ENCODE measurements around the gene EXOC7. TPM values are rescaled to one million over a fixed set of nuclear protein-coding genes. Genes with fewer than 3 reads are reported as not detected.
A peak's percentile ranks its signal among the peaks of the same experiment; 100 is the strongest.
"Not testable (repeated sequence)": the region's sequence is repeated elsewhere in the genome, so short reads cannot be mapped to it uniquely, and the experiment has no call there.

The EXOC7 gene
- total RNA-seq, 4 donors from 2014 or later, result 113 to 160 (median 134) TPM

GRCh38 chr17:76080768-76081287, 22.8 kb downstream of the EXOC7 start:
- peak in 1 of 3 donors; percentile 46 for DNase-seq
- Histone ChIP-seq H3K4me3 (no peak overlapping the region), H3K4me1 (peaks cover 0 to 25% (median 8%) of the 10 kb centered on the region in 4 donors), H3K36me3 (peaks cover 0 to 36% (median 0%) of the 10 kb centered on the region in 3 donors), H3K27me3 (peaks cover 0 to 27% of the 10 kb centered on the region in 2 donors), H3K27ac (no peak overlapping the region), H3K9me3 (no peaks in the 10 kb centered on the region)
- no peak for TF ChIP-seq CTCF (IDR thresholded peaks at IDR 0.05)

GRCh38 chr17:76079956-76080767, 23.4 kb downstream of the EXOC7 start:
- peaks cover 0 to 32% (median 10%) of the 10 kb centered on the region in 4 donors for H3K4me1 ChIP-seq
- peaks cover 0 to 34% of the 10 kb centered on the region in 2 donors for H3K27me3 ChIP-seq
- peaks cover 0 to 29% (median 0%) of the 10 kb centered on the region in 3 donors for H3K36me3 ChIP-seq
- DNase-seq, result peak in 1 of 3 donors; percentile 48
- H3K27ac ChIP-seq, result no peak overlapping the region
- H3K9me3 ChIP-seq, result no peaks in the 10 kb centered on the region
- no peak for TF ChIP-seq CTCF (IDR thresholded peaks at IDR 0.05)
- no peak for TF ChIP-seq POLR2A (IDR thresholded peaks at IDR 0.05)
- H3K4me3 ChIP-seq, result no peak overlapping the region

- no peak for DNase-seq
- H3K4me1 ChIP-seq, result peaks cover 0 to 38% (median 12%) of the 10 kb centered on the region in 4 donors
- H3K4me3 ChIP-seq, result no peak overlapping the region
- no peak overlapping the region for H3K27ac ChIP-seq
- peaks cover 0 to 23% (median 0%) of the 10 kb centered on the region in 3 donors for H3K36me3 ChIP-seq
- no peaks in the 10 kb centered on the region for H3K9me3 ChIP-seq
- TF ChIP-seq CTCF (IDR thresholded peaks at IDR 0.05), result no peak
- TF ChIP-seq POLR2A (IDR thresholded peaks at IDR 0.05), result no peak
- H3K27me3 ChIP-seq, result peaks cover 0 to 40% of the 10 kb centered on the region in 2 donors
Observed at GRCh38 chr17:76079535-76079955, 24.0 kb downstream of the EXOC7 start.

- peak in 1 of 3 donors; percentile 47 for DNase-seq
- Histone ChIP-seq H3K9me3 (no peaks in the 10 kb centered on the region), H3K4me3 (no peak within 1 kb of the TSS), H3K4me1 (peaks cover 0 to 43% (median 14%) of the 10 kb centered on the region in 4 donors), H3K27ac (no peak within 1 kb of the TSS), H3K36me3 (peaks cover 0 to 18% (median 0%) of the 10 kb centered on the region in 3 donors), H3K27me3 (peaks cover 0 to 45% of the 10 kb centered on the region in 2 donors)
- no peak for TF ChIP-seq CTCF (IDR thresholded peaks at IDR 0.05)
- no peak for TF ChIP-seq POLR2A (IDR thresholded peaks at IDR 0.05)
Observed at GRCh38 chr17:76078860-76079534, 24.6 kb downstream of the EXOC7 start, which contains the start of gene ZACN. Gene ZACN (plus strand): TSS chr17:76079182. CDS start chr17:76079265, 83 bp downstream.

- not testable (repeated sequence) for H3K4me3 ChIP-seq, DNase-seq, H3K27ac ChIP-seq, H3K9me3 ChIP-seq
- peaks cover 0 to 44% (median 14%) of the 10 kb centered on the region in 4 donors for H3K4me1 ChIP-seq
- H3K27me3 ChIP-seq, result peaks cover 0 to 47% of the 10 kb centered on the region in 2 donors
- peaks cover 0 to 11% (median 0%) of the 10 kb centered on the region in 3 donors for H3K36me3 ChIP-seq
Observed at GRCh38 chr17:76078370-76078769, 25.2 kb downstream of the EXOC7 start.
